ENCODE data around the gene KLF2. TPM values are rescaled to one million over a fixed set of nuclear protein-coding genes. Genes with fewer than 3 reads are reported as not detected.
A peak's percentile ranks its signal among the peaks of the same experiment; 100 is the strongest.

Gene KLF2
- total and polyA plus RNA-seq, 2 donors (not counting 1 experiment from before 2014, with no cell fraction given) = 242 to 3,965 TPM

- H3K79me2 ChIP-seq (ENCODE audit: control insufficient read depth, insufficient read depth, low read length) = peaks cover 85% of the 10 kb centered on the region
- Mint-ChIP-seq H3K27me3 (no peaks in the 10 kb centered on the region), H3K27ac (peak overlapping the region; percentile 81), H3K9me3 (ENCODE audit: insufficient read depth) (no peaks in the 10 kb centered on the region), H3K4me1 (peaks cover 75% of the 10 kb centered on the region), H3K4me3 (peak overlapping the region; percentile 19)
- H3K27me3 ChIP-seq (replicated peaks in 1 of 4; ENCODE audit: control extremely low read depth in 1 of 4, control insufficient read depth in 3 of 4, insufficient read depth in 4 of 4, low read length in 3 of 4) = no peaks in the 10 kb centered on the region
- H2AFZ ChIP-seq (ENCODE audit: insufficient read depth, low read depth, low read length, poor library complexity, severe bottlenecking) = no peak overlapping the region
- no peak for TF ChIP-seq EZH2 (IDR thresholded peaks at IDR 0.05; ENCODE audit: borderline replicate concordance, insufficient read depth, low read depth, low read length, poor library complexity, severe bottlenecking)
- TF ChIP-seq CTCF (IDR thresholded peaks at IDR 0.05) = no peak
- H3K4me1 ChIP-seq (ENCODE audit: control insufficient read depth in 2 of 2, insufficient read depth in 2 of 2, low read length in 2 of 2) = peaks cover 90 to 100% of the 10 kb centered on the region in 2 donors
- intact Hi-C loops (cut with micrococcal nuclease) = no loop called here
- DNase-seq = no peak
- ChIA-PET POLR2A (interaction anchor here (0.8 to 2.2 kb wide), 4 partner anchors 10 to 128 kb away, joined by 3 to 9 read pairs (median 3); no protein-coding TSS in a partner anchor), CTCF (interaction anchor here (1.0 to 3.9 kb wide), 12 partner anchors 10 to 131 kb away, joined by 3 to 18 read pairs (median 4); partner anchors contain the start of genes C19orf44, CALR3 and KLF2)
- 94% methylated on average over 11 of the region's 11 CpGs for WGBS (ENCODE audit: insufficient coverage)
- H3K9ac ChIP-seq (ENCODE audit: low read length) = no peak overlapping the region
- ATAC-seq (ENCODE audit: low read depth) = no peak
- H3K36me3 ChIP-seq (replicated peaks in 1 of 2; ENCODE audit: control extremely low read depth in 1 of 2, control insufficient read depth in 1 of 2, extremely low read depth in 1 of 2, insufficient read depth in 2 of 2, low read length in 1 of 2) = peaks cover 2 to 65% of the 10 kb centered on the region in 2 experiments
- no peaks in the 10 kb centered on the region for H4K20me1 ChIP-seq (ENCODE audit: control insufficient read depth, insufficient read depth, low read length, poor library complexity, severe bottlenecking)
- peak overlapping the region; percentile 5 for H3K4me2 ChIP-seq (replicated peaks; ENCODE audit: low read depth, low read length, poor library complexity, severe bottlenecking)
- H3K9me3 ChIP-seq (ENCODE audit: control extremely low read depth in 1 of 3, control insufficient read depth in 2 of 3, insufficient read depth in 1 of 3, low read length in 2 of 3) = peaks cover 0 to 9% (median 0%) of the 10 kb centered on the region in 3 donors
- H3K27ac ChIP-seq (ENCODE audit: low read length in 2 of 2) = no peak overlapping the region
- no peak overlapping the region for H3K4me3 ChIP-seq (ENCODE audit: control extremely low read depth in 1 of 5, extremely low read depth in 1 of 5, insufficient read depth in 1 of 5, low read depth in 2 of 5, low read length in 4 of 5)
These were observed 51.6 kb downstream of the KLF2 start for GRCh38 chr19:16376241-16376640.

- no peaks in the 10 kb centered on the region for H4K20me1 ChIP-seq (ENCODE audit: control insufficient read depth, insufficient read depth, low read length, poor library complexity, severe bottlenecking)
- no peak overlapping the region for H3K27ac ChIP-seq (ENCODE audit: low read length in 2 of 2)
- no peak overlapping the region for H3K9ac ChIP-seq (ENCODE audit: low read length)
- CTCF ChIA-PET = interaction anchor here (1.0 to 3.9 kb wide), 12 partner anchors 10 to 131 kb away, joined by 3 to 18 read pairs (median 4); partner anchors contain the start of genes C19orf44, CALR3 and KLF2
- H3K27me3 ChIP-seq (replicated peaks in 1 of 4; ENCODE audit: control extremely low read depth in 1 of 4, control insufficient read depth in 3 of 4, insufficient read depth in 4 of 4, low read length in 3 of 4) = no peaks in the 10 kb centered on the region
- intact Hi-C loops (cut with micrococcal nuclease) = no loop called here
- TF ChIP-seq CTCF (IDR thresholded peaks at IDR 0.05) = peak; percentile 52
- TF ChIP-seq EZH2 (IDR thresholded peaks at IDR 0.05; ENCODE audit: borderline replicate concordance, insufficient read depth, low read depth, low read length, poor library complexity, severe bottlenecking) = no peak
- H3K36me3 ChIP-seq (replicated peaks in 1 of 2; ENCODE audit: control extremely low read depth in 1 of 2, control insufficient read depth in 1 of 2, extremely low read depth in 1 of 2, insufficient read depth in 2 of 2, low read length in 1 of 2) = peaks cover 2 to 65% of the 10 kb centered on the region in 2 experiments
- peaks cover 0 to 11% (median 0%) of the 10 kb centered on the region in 3 donors for H3K9me3 ChIP-seq (ENCODE audit: control extremely low read depth in 1 of 3, control insufficient read depth in 2 of 3, insufficient read depth in 1 of 3, low read length in 2 of 3)
- H3K27ac Mint-ChIP-seq = peak overlapping the region; percentile 74
- no peak overlapping the region for H3K4me3 Mint-ChIP-seq
- POLR2A ChIA-PET = interaction anchor here (0.8 to 2.2 kb wide), 5 partner anchors 9 to 128 kb away, joined by 3 to 9 read pairs (median 3); no protein-coding TSS in a partner anchor
- H2AFZ ChIP-seq (ENCODE audit: insufficient read depth, low read depth, low read length, poor library complexity, severe bottlenecking) = no peak overlapping the region
- H3K27me3 Mint-ChIP-seq = no peaks in the 10 kb centered on the region
- WGBS (ENCODE audit: insufficient coverage) = 92% methylated on average over 18 of the region's 18 CpGs
- H3K4me1 Mint-ChIP-seq = peaks cover 79% of the 10 kb centered on the region
- DNase-seq (peak; percentile 52), ATAC-seq (ENCODE audit: low read depth) (no peak)
- H3K4me3 ChIP-seq (ENCODE audit: control extremely low read depth in 1 of 5, extremely low read depth in 1 of 5, insufficient read depth in 1 of 5, low read depth in 2 of 5, low read length in 4 of 5) = no peak overlapping the region
- H3K9me3 Mint-ChIP-seq (ENCODE audit: insufficient read depth) = no peaks in the 10 kb centered on the region
- peak overlapping the region; percentile 5 for H3K4me2 ChIP-seq (replicated peaks; ENCODE audit: low read depth, low read length, poor library complexity, severe bottlenecking)
- peaks cover 93 to 100% of the 10 kb centered on the region in 2 donors for H3K4me1 ChIP-seq (ENCODE audit: control insufficient read depth in 2 of 2, insufficient read depth in 2 of 2, low read length in 2 of 2)
- H3K79me2 ChIP-seq (ENCODE audit: control insufficient read depth, insufficient read depth, low read length) = peaks cover 89% of the 10 kb centered on the region
These were observed 52.0 kb downstream of the KLF2 start for GRCh38 chr19:16376649-16377048.

Measured in B cell (primary cell).